IPS-11a (cell line): ENCODE results near the gene HSP90AB1.
"Not testable (repeated sequence)": the region's sequence is repeated elsewhere in the genome, so short reads cannot be mapped to it uniquely, and the experiment has no call there.

ENCODE experiments used
- H3K4me3 ChIP-seq: one replicate; pipeline ENCODE4 v1.5.1; 2013; ENCODE audit warnings: low read depth, low read length, control low read depth

HSP90AB1 gene

GRCh38 chr6:44222486-44223318 lies 24.2 kb upstream of the HSP90AB1 start:
- peak overlapping the region; percentile 20 for H3K4me3 ChIP-seq

GRCh38 chr6:44223319-44224028 lies 23.4 kb upstream of the HSP90AB1 start, which contains the start of gene SLC29A1:
TSS of gene SLC29A1 (plus strand) at chr6:44223595. CDS start at chr6:44227314, 3,719 bp downstream.
- peak within 1 kb of the TSS; percentile 74 for H3K4me3 ChIP-seq

GRCh38 chr6:44224029-44224964 lies 22.6 kb upstream of the HSP90AB1 start:
- peak overlapping the region; percentile 74 for H3K4me3 ChIP-seq

- H3K4me3 ChIP-seq, result no peak overlapping the region
Measured at GRCh38 chr6:44224965-44225305, 22.0 kb upstream of the HSP90AB1 start.

- no peak overlapping the region for H3K4me3 ChIP-seq
Measured at GRCh38 chr6:44225579-44226325, 21.1 kb upstream of the HSP90AB1 start.

- no peak overlapping the region for H3K4me3 ChIP-seq
Measured at GRCh38 chr6:44226368-44227147, 20.3 kb upstream of the HSP90AB1 start.

GRCh38 chr6:44227148-44227793 lies 19.6 kb upstream of the HSP90AB1 start:
- H3K4me3 ChIP-seq, result no peak overlapping the region

- H3K4me3 ChIP-seq, result no peak overlapping the region
Measured at GRCh38 chr6:44228031-44228430, 18.9 kb upstream of the HSP90AB1 start.

GRCh38 chr6:44228433-44228832 lies 18.5 kb upstream of the HSP90AB1 start:
- H3K4me3 ChIP-seq, result no peak overlapping the region

GRCh38 chr6:44228836-44229235 lies 18.1 kb upstream of the HSP90AB1 start:
- no peak overlapping the region for H3K4me3 ChIP-seq

GRCh38 chr6:44229376-44230033 lies 17.4 kb upstream of the HSP90AB1 start:
- no peak overlapping the region for H3K4me3 ChIP-seq

GRCh38 chr6:44230034-44230675 lies 16.7 kb upstream of the HSP90AB1 start:
- H3K4me3 ChIP-seq, result no peak overlapping the region

GRCh38 chr6:44231426-44231825 lies 15.5 kb upstream of the HSP90AB1 start:
- H3K4me3 ChIP-seq, result not testable (repeated sequence)

- H3K4me3 ChIP-seq, result no peak overlapping the region
Measured at GRCh38 chr6:44232676-44233566, 14.0 kb upstream of the HSP90AB1 start.

GRCh38 chr6:44233567-44234100 lies 13.3 kb upstream of the HSP90AB1 start:
- no peak overlapping the region for H3K4me3 ChIP-seq

GRCh38 chr6:44234101-44235025 lies 12.5 kb upstream of the HSP90AB1 start:
- H3K4me3 ChIP-seq, result no peak overlapping the region
